ENCODE measurements around the gene BCAM.

DNA sequence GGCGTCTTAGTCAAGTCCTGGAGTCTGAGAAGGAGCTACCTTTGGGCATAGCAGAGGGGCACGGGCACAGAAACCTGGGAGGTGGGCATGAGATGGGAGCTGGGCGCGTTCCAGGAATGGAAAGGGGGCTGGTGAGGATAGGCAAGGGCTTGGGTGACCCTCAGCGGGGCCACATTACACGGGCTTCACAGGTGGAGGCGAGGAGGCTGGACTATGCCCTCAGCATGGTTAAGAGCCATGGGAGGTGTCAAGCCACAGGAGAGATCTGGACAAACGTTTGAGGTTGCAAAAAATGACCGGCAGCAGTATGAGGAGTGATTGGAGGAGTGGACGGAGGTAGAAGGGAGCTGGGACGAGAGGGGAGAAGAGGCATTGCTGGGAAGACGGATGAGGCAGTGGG lies 58.7 kb downstream of the BCAM start:
- TF ChIP-seq POLR2AphosphoS5 (IDR thresholded peaks at IDR 0.05; ENCODE audit: low read depth, low read length) = no peak
- no peak for TF ChIP-seq POLR2A (IDR thresholded peaks at IDR 0.05; ENCODE audit: low read depth, low read length)
- no peak for TF ChIP-seq TAF1 (IDR thresholded peaks at IDR 0.05; ENCODE audit: low read depth, low read length)

Measured in GM12891 (cell line).